ENCODE data around the gene JAKMIP2.

DNA sequence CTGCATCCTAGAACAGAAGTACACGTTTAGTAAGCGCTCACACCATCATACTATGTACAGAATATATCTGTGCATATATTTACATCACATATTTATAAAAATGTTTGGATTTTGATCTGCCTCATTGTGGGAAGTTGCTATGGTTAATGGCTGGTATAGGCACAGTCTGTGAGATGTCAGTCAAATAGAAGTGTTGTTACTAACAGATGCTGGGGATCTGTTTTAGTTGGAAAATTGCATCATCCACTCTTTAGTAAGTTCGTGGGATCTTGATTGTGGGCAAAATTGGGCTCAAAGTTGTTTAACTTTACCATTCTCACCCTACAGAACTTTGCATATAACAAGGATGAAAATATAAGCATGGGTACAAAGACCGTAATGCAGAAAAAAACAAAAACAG lies 196.3 kb downstream of the JAKMIP2 start:
- TF ChIP-seq POLR2A (IDR thresholded peaks at IDR 0.05) = no peak
- TF ChIP-seq, protein P1, sequence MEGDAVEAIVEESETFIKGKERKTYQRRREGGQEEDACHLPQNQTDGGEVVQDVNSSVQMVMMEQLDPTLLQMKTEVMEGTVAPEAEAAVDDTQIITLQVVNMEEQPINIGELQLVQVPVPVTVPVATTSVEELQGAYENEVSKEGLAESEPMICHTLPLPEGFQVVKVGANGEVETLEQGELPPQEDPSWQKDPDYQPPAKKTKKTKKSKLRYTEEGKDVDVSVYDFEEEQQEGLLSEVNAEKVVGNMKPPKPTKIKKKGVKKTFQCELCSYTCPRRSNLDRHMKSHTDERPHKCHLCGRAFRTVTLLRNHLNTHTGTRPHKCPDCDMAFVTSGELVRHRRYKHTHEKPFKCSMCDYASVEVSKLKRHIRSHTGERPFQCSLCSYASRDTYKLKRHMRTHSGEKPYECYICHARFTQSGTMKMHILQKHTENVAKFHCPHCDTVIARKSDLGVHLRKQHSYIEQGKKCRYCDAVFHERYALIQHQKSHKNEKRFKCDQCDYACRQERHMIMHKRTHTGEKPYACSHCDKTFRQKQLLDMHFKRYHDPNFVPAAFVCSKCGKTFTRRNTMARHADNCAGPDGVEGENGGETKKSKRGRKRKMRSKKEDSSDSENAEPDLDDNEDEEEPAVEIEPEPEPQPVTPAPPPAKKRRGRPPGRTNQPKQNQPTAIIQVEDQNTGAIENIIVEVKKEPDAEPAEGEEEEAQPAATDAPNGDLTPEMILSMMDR (IDR thresholded peaks at IDR 0.05) = no peak
- no peak for TF ChIP-seq EP300 (IDR thresholded peaks at IDR 0.05)

Measured in ovary (tissue), 3 donors.